A549 (cell line): ENCODE results near the gene SETDB2.

Source experiments
- CTCF ChIP-seq: fragments of >200 bp; sonication (Bioruptor Twin); formaldehyde crosslinking; IDR thresholded peaks from 3 replicates; pipeline ENCODE4 v1.5.1; 2016
- MAX ChIP-seq: IDR thresholded peaks from 2 replicates; pipeline ENCODE4 v1.6.1; 2012
- POLR2A ChIP-seq: IDR thresholded peaks from 2 replicates; pipeline ENCODE4 v1.6.1; 2012; ENCODE audit warnings: mild to moderate bottlenecking, low read length
- SREBF2 ChIP-seq: fragments of 450-650 bp; IDR thresholded peaks from 2 replicates; pipeline ENCODE4 v1.6.1; 2014; ENCODE audit warnings: mild to moderate bottlenecking, moderate library complexity

DNA sequence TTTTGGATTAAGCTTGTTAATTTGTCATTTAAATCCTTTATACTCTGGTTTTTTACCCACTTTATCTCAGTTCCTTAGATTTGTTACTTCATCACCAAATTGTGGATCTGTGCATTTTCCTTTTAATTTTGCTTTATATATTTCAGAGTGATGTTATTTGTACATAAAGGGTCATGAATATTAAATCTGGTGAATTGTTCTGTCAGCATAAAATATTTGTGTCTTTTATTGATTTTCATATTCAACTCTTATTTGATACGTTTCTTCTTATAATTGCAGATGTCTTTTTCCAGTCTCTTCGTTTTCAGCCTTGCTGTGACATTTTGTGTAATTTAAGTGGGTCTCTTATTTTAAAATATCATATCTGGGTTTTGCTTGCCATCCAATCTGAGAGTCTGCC, 4.7 kb downstream of the SETDB2 start:
- TF ChIP-seq POLR2A (no peak), MAX (no peak), CTCF (no peak), SREBF2 (no peak)
